IPS-15b (cell line): Measurements from ENCODE around the gene NEK6.

ENCODE experiments used
- H3K27me3 ChIP-seq: one replicate; pipeline ENCODE4 v1.6.1; 2013; ENCODE audit warnings: low read length; ENCODE audit not compliant: control insufficient read depth, insufficient read depth
- H3K36me3 ChIP-seq: one replicate; pipeline ENCODE4 v1.6.1; 2013; ENCODE audit warnings: low read length; ENCODE audit not compliant: control insufficient read depth, insufficient read depth
- H3K4me1 ChIP-seq: one replicate; pipeline ENCODE4 v1.6.1; 2013; ENCODE audit warnings: mild to moderate bottlenecking, low read length; ENCODE audit not compliant: control insufficient read depth, insufficient read depth
- H3K4me3 ChIP-seq: one replicate; pipeline ENCODE4 v1.5.1; 2013; ENCODE audit warnings: low read depth, low read length
- H3K9ac ChIP-seq: one replicate; pipeline ENCODE4 v1.6.1; 2013; ENCODE audit warnings: low read depth, mild to moderate bottlenecking, low read length
- H3K9me3 ChIP-seq: one replicate; pipeline ENCODE4 v1.6.1; 2013; ENCODE audit warnings: mild to moderate bottlenecking, low read length; ENCODE audit not compliant: control insufficient read depth, insufficient read depth

NEK6 gene

GRCh38 chr9:124296094-124296493 lies 38.3 kb downstream of the NEK6 start:
- Histone ChIP-seq H3K4me3 (no peak overlapping the region), H3K9ac (peak overlapping the region; percentile 8), H3K4me1 (no peaks in the 10 kb centered on the region), H3K36me3 (no peaks in the 10 kb centered on the region), H3K27me3 (no peaks in the 10 kb centered on the region), H3K9me3 (no peaks in the 10 kb centered on the region)

- Histone ChIP-seq H3K4me3 (no peak overlapping the region), H3K9ac (no peak overlapping the region), H3K4me1 (no peaks in the 10 kb centered on the region), H3K9me3 (no peaks in the 10 kb centered on the region), H3K27me3 (no peaks in the 10 kb centered on the region), H3K36me3 (no peaks in the 10 kb centered on the region)
These were observed 39.2 kb downstream of the NEK6 start for GRCh38 chr9:124296796-124297550.

GRCh38 chr9:124297551-124297901 lies 39.8 kb downstream of the NEK6 start:
- Histone ChIP-seq H3K27me3 (no peaks in the 10 kb centered on the region), H3K9me3 (no peaks in the 10 kb centered on the region), H3K36me3 (peaks cover 2% of the 10 kb centered on the region), H3K9ac (no peak overlapping the region), H3K4me3 (no peak overlapping the region), H3K4me1 (no peaks in the 10 kb centered on the region)

GRCh38 chr9:124297915-124298645 lies 40.3 kb downstream of the NEK6 start:
- H3K9ac ChIP-seq: no peak overlapping the region
- H3K36me3 ChIP-seq: peaks cover 2% of the 10 kb centered on the region
- H3K9me3 ChIP-seq: no peaks in the 10 kb centered on the region
- H3K4me1 ChIP-seq: no peaks in the 10 kb centered on the region
- no peak overlapping the region for H3K4me3 ChIP-seq
- no peaks in the 10 kb centered on the region for H3K27me3 ChIP-seq

GRCh38 chr9:124298646-124299235 lies 41.0 kb downstream of the NEK6 start:
- Histone ChIP-seq H3K4me1 (no peaks in the 10 kb centered on the region), H3K4me3 (no peak overlapping the region), H3K9me3 (no peaks in the 10 kb centered on the region), H3K9ac (no peak overlapping the region), H3K27me3 (no peaks in the 10 kb centered on the region), H3K36me3 (peaks cover 2% of the 10 kb centered on the region)

GRCh38 chr9:124299515-124300090 lies 41.9 kb downstream of the NEK6 start:
- peaks cover 5% of the 10 kb centered on the region for H3K36me3 ChIP-seq
- H3K4me1 ChIP-seq: no peaks in the 10 kb centered on the region
- H3K27me3 ChIP-seq: no peaks in the 10 kb centered on the region
- H3K4me3 ChIP-seq: no peak overlapping the region
- H3K9me3 ChIP-seq: no peaks in the 10 kb centered on the region
- no peak overlapping the region for H3K9ac ChIP-seq

GRCh38 chr9:124300312-124300711 lies 42.6 kb downstream of the NEK6 start:
- Histone ChIP-seq H3K4me1 (no peaks in the 10 kb centered on the region), H3K27me3 (no peaks in the 10 kb centered on the region), H3K36me3 (peaks cover 5% of the 10 kb centered on the region), H3K9me3 (no peaks in the 10 kb centered on the region), H3K4me3 (no peak overlapping the region), H3K9ac (no peak overlapping the region)

GRCh38 chr9:124302921-124303320 lies 45.2 kb downstream of the NEK6 start:
- H3K36me3 ChIP-seq: peaks cover 5% of the 10 kb centered on the region
- H3K4me1 ChIP-seq: no peaks in the 10 kb centered on the region
- no peaks in the 10 kb centered on the region for H3K27me3 ChIP-seq
- H3K4me3 ChIP-seq: no peak overlapping the region
- no peak overlapping the region for H3K9ac ChIP-seq
- no peaks in the 10 kb centered on the region for H3K9me3 ChIP-seq

- Histone ChIP-seq H3K9me3 (no peaks in the 10 kb centered on the region), H3K4me3 (no peak overlapping the region), H3K4me1 (no peaks in the 10 kb centered on the region), H3K27me3 (no peaks in the 10 kb centered on the region), H3K9ac (no peak overlapping the region), H3K36me3 (peaks cover 5% of the 10 kb centered on the region)
These were observed 46.0 kb downstream of the NEK6 start for GRCh38 chr9:124303762-124304161.

GRCh38 chr9:124304285-124304684 lies 46.5 kb downstream of the NEK6 start:
- Histone ChIP-seq H3K4me1 (no peaks in the 10 kb centered on the region), H3K9me3 (no peaks in the 10 kb centered on the region), H3K36me3 (peaks cover 5% of the 10 kb centered on the region), H3K4me3 (no peak overlapping the region), H3K27me3 (no peaks in the 10 kb centered on the region), H3K9ac (no peak overlapping the region)

- Histone ChIP-seq H3K4me3 (no peak overlapping the region), H3K9me3 (no peaks in the 10 kb centered on the region), H3K27me3 (no peaks in the 10 kb centered on the region), H3K9ac (no peak overlapping the region), H3K36me3 (peaks cover 5% of the 10 kb centered on the region), H3K4me1 (no peaks in the 10 kb centered on the region)
These were observed 48.5 kb downstream of the NEK6 start for GRCh38 chr9:124306098-124306735.
